ENCODE data around the gene RBL2.
A peak's percentile ranks its signal among the peaks of the same experiment; 100 is the strongest.

Gene RBL2

DNA sequence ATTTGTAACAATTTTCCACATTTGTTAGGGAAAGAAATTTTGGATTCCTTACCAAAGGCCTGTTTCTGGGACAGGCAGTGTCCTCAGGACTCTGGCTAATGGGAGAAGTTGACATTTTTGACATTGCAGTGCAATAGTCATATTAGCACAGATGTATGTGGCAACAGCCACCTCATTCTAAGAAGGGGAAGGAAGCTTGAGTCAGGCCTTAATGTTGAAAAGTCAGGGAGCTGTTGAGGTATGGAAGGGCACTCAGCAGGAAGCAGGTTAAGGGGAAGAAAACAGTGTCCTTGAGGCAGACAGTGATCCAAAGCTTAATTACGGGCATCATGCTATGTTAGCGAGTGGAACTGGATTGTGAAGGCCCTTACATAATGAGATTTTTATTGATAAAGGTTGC lies 47.9 kb downstream of the RBL2 start:
- no peak for TF ChIP-seq Cebpa-rat (IDR thresholded peaks at IDR 0.05)
- Histone ChIP-seq H3K4me3 (no peak overlapping the region), H4K20me1 (no peaks in the 10 kb centered on the region), H3K9ac (no peak overlapping the region), H3K4me2 (no peak overlapping the region), H3K27me3 (no peaks in the 10 kb centered on the region), H3K27ac (no peak overlapping the region), H3K36me3 (peaks cover 93% of the 10 kb centered on the region), H3K9me3 (no peaks in the 10 kb centered on the region), H3K4me1 (no peaks in the 10 kb centered on the region)

DNA sequence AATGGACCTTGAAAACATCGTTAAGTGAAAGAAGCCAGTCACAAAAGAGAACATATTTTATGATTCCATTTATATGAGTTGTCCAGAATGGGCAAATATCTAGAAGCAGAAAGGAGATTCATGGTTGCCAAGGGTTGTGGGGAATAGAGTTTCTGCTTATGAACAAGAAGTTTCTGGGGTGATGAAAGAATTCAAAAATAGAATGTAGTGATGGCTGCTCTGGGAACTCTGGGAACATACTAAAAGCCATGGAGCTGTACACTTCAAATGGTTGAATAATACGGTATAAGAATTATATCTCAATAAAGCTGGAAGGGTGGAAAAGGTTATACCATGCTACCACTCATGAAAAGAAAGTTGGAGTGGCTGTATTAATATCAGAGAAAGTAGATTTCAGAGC lies 50.3 kb downstream of the RBL2 start:
- no peak for TF ChIP-seq Cebpa-rat (IDR thresholded peaks at IDR 0.05)
- Histone ChIP-seq H4K20me1 (0 out of 2 replicates have a peak, but pooled peaks cover 10% of the 10 kb centered on the region), H3K27ac (no peak overlapping the region), H3K27me3 (no peaks in the 10 kb centered on the region), H3K4me2 (no peak overlapping the region), H3K9ac (no peak overlapping the region), H3K9me3 (no peaks in the 10 kb centered on the region), H3K36me3 (peaks cover 89% of the 10 kb centered on the region), H3K4me3 (no peak overlapping the region), H3K4me1 (no peaks in the 10 kb centered on the region)

- Histone ChIP-seq H3K4me1 (no peaks in the 10 kb centered on the region), H3K9ac (no peak overlapping the region), H4K20me1 (0 out of 2 replicates have a peak, but pooled peaks cover 10% of the 10 kb centered on the region), H3K27me3 (no peaks in the 10 kb centered on the region), H3K9me3 (no peaks in the 10 kb centered on the region), H3K27ac (no peak overlapping the region), H3K36me3 (peaks cover 85% of the 10 kb centered on the region), H3K4me3 (no peak overlapping the region), H3K4me2 (no peak overlapping the region)
- no peak for TF ChIP-seq Cebpa-rat (IDR thresholded peaks at IDR 0.05)
These were observed 52.0 kb downstream of the RBL2 start for GRCh38 chr16:53486230-53486629.

DNA sequence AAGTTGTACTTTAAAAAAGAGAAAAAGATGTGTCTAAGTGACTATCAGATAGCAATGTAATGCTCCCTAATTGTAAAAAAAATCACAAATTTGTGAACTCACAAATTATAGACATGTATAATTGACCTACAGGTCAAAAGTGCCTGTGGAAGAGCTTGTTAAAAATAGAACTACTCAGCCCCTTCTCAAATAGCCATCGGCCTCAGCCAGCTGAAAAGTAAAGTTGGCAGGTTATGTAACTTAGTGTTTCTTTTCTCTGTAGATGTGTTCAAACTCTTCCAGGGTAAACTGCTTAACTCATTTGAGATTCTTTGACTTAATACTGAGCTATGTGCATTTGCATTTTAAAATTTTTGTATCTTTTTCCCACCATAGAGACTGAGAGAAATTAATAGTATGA lies 55.5 kb downstream of the RBL2 start:
- Histone ChIP-seq H3K9me3 (no peaks in the 10 kb centered on the region), H3K4me1 (no peaks in the 10 kb centered on the region), H3K9ac (no peak overlapping the region), H4K20me1 (0 out of 2 replicates have a peak, but pooled peaks cover 10% of the 10 kb centered on the region), H3K27ac (no peak overlapping the region), H3K4me2 (no peak overlapping the region), H3K4me3 (no peak overlapping the region), H3K36me3 (peaks cover 78% of the 10 kb centered on the region), H3K27me3 (no peaks in the 10 kb centered on the region)
- no peak for TF ChIP-seq Cebpa-rat (IDR thresholded peaks at IDR 0.05)

GRCh38 chr16:53492503-53492902 lies 58.2 kb downstream of the RBL2 start:
- H3K9ac ChIP-seq: no peak overlapping the region
- H3K4me3 ChIP-seq: no peak overlapping the region
- H3K4me2 ChIP-seq: no peak overlapping the region
- TF ChIP-seq Cebpa-rat (IDR thresholded peaks at IDR 0.05): no peak
- H3K36me3 ChIP-seq: peaks cover 88% of the 10 kb centered on the region
- peaks cover 10% of the 10 kb centered on the region; the same call in 1 of the 2 replicates for H4K20me1 ChIP-seq
- H3K4me1 ChIP-seq: no peaks in the 10 kb centered on the region
- H3K27me3 ChIP-seq: no peaks in the 10 kb centered on the region
- H3K9me3 ChIP-seq: no peaks in the 10 kb centered on the region
- no peak overlapping the region for H3K27ac ChIP-seq

GRCh38 chr16:53494636-53495035 lies 60.4 kb downstream of the RBL2 start:
- Histone ChIP-seq H3K9ac (no peak overlapping the region), H3K27ac (no peak overlapping the region), H3K4me2 (no peak overlapping the region), H3K4me1 (no peaks in the 10 kb centered on the region), H3K36me3 (peaks cover 73% of the 10 kb centered on the region), H3K27me3 (no peaks in the 10 kb centered on the region), H3K4me3 (no peak overlapping the region), H3K9me3 (no peaks in the 10 kb centered on the region), H4K20me1 (no peaks in the 10 kb centered on the region; the same call in none of the 2 replicates)
- no peak for TF ChIP-seq Cebpa-rat (IDR thresholded peaks at IDR 0.05)

GRCh38 chr16:53495325-53495724 lies 61.1 kb downstream of the RBL2 start:
- H3K9me3 ChIP-seq: no peaks in the 10 kb centered on the region
- H3K4me3 ChIP-seq: no peak overlapping the region
- no peaks in the 10 kb centered on the region for H3K27me3 ChIP-seq
- H3K4me1 ChIP-seq: no peaks in the 10 kb centered on the region
- H3K4me2 ChIP-seq: no peak overlapping the region
- no peak overlapping the region for H3K27ac ChIP-seq
- H4K20me1 ChIP-seq: no peaks in the 10 kb centered on the region; the same call in none of the 2 replicates
- peaks cover 66% of the 10 kb centered on the region for H3K36me3 ChIP-seq
- no peak overlapping the region for H3K9ac ChIP-seq
- no peak for TF ChIP-seq Cebpa-rat (IDR thresholded peaks at IDR 0.05)

- no peak overlapping the region for H3K4me2 ChIP-seq
- peaks cover 17% of the 10 kb centered on the region for H4K20me1 ChIP-seq
- H3K4me3 ChIP-seq: no peak overlapping the region
- peaks cover 13% of the 10 kb centered on the region; the same call in 1 of the 2 replicates for H3K27me3 ChIP-seq
- no peak overlapping the region for H3K27ac ChIP-seq
- no peak overlapping the region for H3K9ac ChIP-seq
- H3K36me3 ChIP-seq: peaks cover 40% of the 10 kb centered on the region
- no peaks in the 10 kb centered on the region for H3K9me3 ChIP-seq
- TF ChIP-seq Cebpa-rat (IDR thresholded peaks at IDR 0.05): no peak
- H3K4me1 ChIP-seq: peaks cover 17% of the 10 kb centered on the region
These were observed 64.7 kb downstream of the RBL2 start for GRCh38 chr16:53498984-53499383.

DNA sequence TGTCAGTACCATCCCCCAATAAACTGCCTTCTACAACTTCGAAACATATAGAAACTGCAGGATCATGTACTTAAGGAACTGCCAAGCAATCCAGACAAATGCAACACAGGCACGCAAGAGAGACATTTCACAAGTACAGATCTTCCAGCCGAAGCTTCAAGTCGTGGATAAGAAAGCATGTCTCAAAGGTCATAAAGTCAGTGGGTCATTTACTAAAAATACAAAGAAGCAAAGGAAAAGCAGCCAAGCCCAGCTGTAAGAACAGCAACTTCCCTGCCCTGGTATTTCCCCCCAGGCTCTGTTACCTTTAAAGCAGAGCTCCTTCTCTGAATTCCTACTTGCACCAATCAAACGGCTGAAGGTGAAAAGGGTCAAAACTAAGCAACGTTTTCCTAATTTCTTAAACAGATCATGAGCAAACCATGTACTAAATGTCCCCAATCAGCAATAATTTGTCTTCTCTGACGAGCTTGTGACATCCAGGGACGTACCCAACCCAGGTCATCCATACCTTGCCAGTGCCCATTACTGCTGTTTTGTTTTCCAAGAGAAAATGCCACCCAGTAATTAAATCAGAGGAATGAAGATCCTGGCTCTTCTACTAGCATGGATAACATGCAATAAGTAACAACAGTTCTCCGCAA lies 67.1 kb downstream of the RBL2 start:
- no peak overlapping the region for H3K9ac ChIP-seq

DNA sequence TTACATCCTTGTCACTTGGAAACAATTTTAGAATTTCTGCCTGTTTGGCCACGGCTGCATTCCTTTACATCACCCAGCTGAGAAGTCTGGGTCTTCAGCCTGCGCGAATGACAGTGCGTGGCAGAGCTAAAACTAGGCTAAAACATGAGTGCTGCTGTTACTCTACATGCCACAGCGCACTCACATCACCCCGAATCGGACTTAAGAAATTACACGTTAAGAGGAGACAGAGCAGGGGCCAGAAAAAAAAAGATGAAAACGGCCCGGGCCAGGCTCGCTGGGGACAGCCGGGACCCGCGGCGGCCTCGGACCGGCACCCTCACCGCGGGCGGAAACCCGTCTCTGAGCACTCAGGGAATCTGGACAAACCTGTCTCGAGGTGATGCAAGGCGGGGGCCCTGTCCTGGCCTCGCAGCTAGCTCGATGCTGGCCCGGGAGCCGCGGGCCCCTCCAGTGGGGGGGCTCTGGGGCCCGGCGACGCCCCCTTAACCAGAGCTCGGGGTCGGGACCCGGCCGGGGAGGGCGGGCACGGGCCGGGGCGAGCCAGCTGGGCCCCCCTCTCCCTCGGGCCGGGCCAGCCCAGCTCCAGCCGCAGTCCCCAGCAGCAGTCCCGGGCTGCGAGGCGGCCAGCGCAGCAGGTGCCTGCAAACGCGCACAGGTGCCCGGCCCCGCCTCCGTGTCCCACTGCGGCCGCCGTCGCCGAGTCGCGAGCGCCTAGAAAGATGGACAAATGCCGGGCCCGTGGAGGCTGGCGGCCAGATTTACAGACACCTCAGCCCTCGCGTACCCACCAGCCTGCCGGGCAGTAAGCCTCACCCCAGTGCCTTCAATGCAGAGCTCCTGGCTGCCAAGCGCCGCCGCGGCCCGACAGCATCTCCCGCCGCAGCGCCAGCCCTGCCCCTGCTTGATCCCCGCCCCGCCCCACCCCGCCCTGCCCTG lies 68.3 kb downstream of the RBL2 start, which contains the start of gene AKTIP:
Gene AKTIP, minus strand, starts transcription at position 879 of the 939 bp plus-strand sequence. CDS start 2,950 bp downstream, outside the sequence.
- peaks cover 32% of the 10 kb centered on the region for H3K4me1 ChIP-seq
- H4K20me1 ChIP-seq: peaks cover 17% of the 10 kb centered on the region
- peaks cover 13% of the 10 kb centered on the region; the same call in 1 of the 2 replicates for H3K27me3 ChIP-seq
- peaks cover 4% of the 10 kb centered on the region for H3K36me3 ChIP-seq
- H3K4me3 ChIP-seq: peak within 1 kb of the TSS; percentile 95
- peak within 1 kb of the TSS; percentile 80 for H3K9ac ChIP-seq
- H3K4me2 ChIP-seq: peak within 1 kb of the TSS; percentile 99
- TF ChIP-seq Cebpa-rat (IDR thresholded peaks at IDR 0.05): no peak
- H3K9me3 ChIP-seq: no peaks in the 10 kb centered on the region
- H3K27ac ChIP-seq: peak within 1 kb of the TSS; percentile 76

More for the DNA sequence above, 67.1 kb downstream of the RBL2 start:
- Histone ChIP-seq H3K36me3 (peaks cover 17% of the 10 kb centered on the region), H3K4me1 (peaks cover 32% of the 10 kb centered on the region), H3K27me3 (peaks cover 13% of the 10 kb centered on the region; the same call in 1 of the 2 replicates), H3K9me3 (no peaks in the 10 kb centered on the region), H3K27ac (no peak overlapping the region), H4K20me1 (peaks cover 17% of the 10 kb centered on the region), H3K4me3 (no peak overlapping the region), H3K4me2 (peak overlapping the region; percentile 99; the same call in 1 of the 2 replicates)
- TF ChIP-seq Cebpa-rat (IDR thresholded peaks at IDR 0.05): no peak
